Uterus (tissue), 2 donors: ENCODE results near the gene C6orf62.

Source experiments
- CTCF ChIP-seq, 4 experiments: fragments of 200-600 bp in 2 of 4; fragments of 450-650 bp in 2 of 4; sonication (generic) in 2 of 4; IDR thresholded peaks; one replicate each; pipeline ENCODE4 v1.5.1; 2016 to 2019; ENCODE audit warnings: antibody characterized with exemption in 4 of 4, mild to moderate bottlenecking in 2 of 4, moderate library complexity in 1 of 4
- POLR2A ChIP-seq, 2 donors: fragments of 450-650 bp; IDR thresholded peaks; one replicate each; pipeline ENCODE4 v1.6.1; 2016; ENCODE audit warnings: antibody characterized with exemption in 2 of 2, mild to moderate bottlenecking in 1 of 2, moderate library complexity in 1 of 2

- TF ChIP-seq POLR2A (IDR thresholded peaks at IDR 0.05) (no peak), CTCF (IDR thresholded peaks at IDR 0.05) (no peak)
Measured at GRCh38 chr6:24696097-24696496, 22.9 kb downstream of the C6orf62 start.
